Activated CD4-positive, alpha-beta T cell treated with anti-CD3 and anti-CD28 coated beads, Interleukin-2, amount 50 U/mL, for 16 hours (primary cell): ENCODE measurements around the gene CCDC106.

Experiments used
- DNase-seq: peaks from one replicate; pipeline ENCODE4 v3.0.0-alpha.2; 2020

Gene CCDC106

GRCh38 chr19:55686311-55687050 lies 38.5 kb downstream of the CCDC106 start:
- DNase-seq = no peak

DNA sequence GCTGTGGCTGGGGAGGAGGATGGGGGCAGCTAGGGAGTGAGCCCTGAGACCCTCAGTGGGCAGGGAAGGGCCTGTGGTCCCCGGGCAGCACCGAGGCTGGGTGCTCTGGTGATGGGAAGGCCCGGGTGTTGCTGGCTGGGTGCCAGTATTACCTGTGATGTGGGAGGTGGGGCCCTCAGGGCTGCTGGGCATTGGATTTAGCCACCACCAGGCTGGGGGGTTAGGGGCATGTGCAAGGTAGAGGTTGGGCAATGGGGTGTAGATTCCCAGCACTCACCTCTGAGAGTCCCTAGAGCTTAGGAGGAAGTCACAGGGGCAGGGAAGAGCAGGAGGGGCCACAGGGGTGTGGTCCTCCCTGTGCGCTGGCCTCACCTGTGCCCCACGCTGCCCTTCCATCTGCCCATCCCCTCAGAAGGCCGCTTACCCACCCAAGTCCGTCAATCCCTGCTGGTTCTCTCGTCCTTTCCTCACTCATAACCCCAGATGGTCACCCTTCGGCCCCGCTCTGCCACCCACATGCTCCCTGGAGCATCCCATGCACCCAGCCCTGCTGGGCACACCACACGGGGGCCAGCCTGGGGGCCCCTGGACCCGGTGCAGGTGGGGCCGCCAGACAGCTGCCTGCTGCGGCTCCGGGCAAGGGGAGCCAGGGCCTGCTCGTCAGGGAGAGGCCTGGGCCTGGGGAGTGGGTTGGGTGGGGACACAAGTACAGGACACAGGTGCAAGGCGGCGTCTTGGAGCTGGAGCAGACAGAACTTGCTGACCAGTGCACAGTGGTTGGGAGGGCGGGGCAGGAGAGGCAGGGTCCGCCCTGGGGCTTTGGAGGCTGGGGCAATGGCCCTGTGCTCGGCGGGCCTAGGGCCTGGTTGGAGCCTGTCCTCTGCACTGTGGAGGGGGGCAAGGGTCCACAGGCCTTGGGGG lies 39.5 kb downstream of the CCDC106 start:
- no peak for DNase-seq

- DNase-seq = no peak
These were observed 40.6 kb downstream of the CCDC106 start for GRCh38 chr19:55688422-55689218.

DNA sequence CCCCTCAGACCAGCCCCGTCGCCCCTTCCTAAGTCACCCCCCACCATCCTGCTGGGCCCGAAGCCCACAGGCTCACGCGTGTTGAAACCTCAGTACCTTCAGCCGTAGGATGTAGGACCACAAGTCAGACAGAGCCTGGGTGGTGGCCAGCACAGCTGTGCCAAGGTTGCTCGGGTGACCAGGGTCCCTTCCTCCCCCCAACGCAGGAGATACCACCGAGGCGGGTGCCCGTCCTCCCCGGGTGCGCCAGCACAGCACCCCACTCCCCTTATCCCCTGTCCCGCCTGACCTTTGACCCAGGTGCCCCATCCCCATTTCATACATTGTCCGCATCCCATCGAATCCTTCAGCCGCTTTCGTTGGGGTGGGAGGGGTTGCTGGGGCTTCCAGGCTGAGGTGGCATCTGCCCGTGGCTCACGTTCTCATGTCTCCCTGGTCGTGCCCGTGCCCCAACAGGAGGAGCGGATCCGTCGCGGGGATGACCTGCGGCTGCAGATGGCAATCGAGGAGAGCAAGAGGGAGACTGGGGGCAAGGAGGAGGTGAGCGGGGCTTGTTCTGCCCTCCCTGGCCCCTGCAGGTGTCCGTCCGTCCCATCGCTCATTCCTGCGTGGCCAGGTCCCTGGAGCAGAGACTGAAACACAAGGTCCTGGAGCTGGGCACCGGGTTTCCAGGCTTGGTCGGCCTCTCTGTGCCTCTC lies 41.5 kb downstream of the CCDC106 start:
- no peak for DNase-seq

- no peak for DNase-seq
These were observed 42.2 kb downstream of the CCDC106 start for GRCh38 chr19:55690109-55690768.

- DNase-seq = no peak
These were observed 42.9 kb downstream of the CCDC106 start for GRCh38 chr19:55690769-55691545.

DNA sequence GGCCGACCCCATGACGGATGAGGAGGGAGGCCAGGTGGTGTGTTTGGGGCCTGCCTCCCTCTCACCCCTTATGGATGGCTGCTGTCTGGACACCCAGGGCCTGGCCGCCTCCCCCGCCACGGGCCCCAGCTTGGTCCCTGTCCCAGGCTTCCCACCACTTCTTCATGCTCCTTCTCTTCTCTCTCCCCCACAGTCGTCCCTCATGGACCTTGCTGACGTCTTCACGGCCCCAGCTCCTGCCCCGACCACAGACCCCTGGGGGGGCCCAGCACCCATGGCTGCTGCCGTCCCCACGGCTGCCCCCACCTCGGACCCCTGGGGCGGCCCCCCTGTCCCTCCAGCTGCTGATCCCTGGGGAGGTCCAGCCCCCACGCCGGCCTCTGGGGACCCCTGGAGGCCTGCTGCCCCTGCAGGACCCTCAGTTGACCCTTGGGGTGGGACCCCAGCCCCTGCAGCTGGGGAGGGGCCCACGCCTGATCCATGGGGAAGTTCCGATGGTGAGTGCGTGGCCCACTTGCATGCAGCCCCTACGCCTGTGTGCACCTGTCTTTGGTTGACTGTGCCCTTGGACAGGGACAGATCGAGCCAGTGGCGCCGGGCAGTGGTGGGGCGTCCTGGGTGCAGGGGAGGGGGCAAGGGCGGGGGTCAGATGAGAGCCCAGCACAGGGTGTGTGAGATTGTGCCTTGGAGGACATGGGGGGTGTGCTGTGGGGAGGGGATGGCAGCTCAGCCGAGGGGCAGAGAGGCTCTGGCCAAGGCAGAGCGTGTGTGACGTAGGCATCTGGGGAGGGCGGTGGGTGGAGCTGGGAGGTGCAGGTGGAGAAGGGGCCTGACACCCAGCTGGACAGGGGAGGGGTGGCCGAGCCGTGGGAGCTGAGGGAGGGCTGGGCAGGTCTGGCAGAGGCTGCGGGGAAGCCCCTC lies 43.8 kb downstream of the CCDC106 start:
- no peak for DNase-seq

GRCh38 chr19:55692681-55693081 lies 44.7 kb downstream of the CCDC106 start:
- no peak for DNase-seq

- no peak for DNase-seq
These were observed 45.4 kb downstream of the CCDC106 start for GRCh38 chr19:55693336-55693974.

DNA sequence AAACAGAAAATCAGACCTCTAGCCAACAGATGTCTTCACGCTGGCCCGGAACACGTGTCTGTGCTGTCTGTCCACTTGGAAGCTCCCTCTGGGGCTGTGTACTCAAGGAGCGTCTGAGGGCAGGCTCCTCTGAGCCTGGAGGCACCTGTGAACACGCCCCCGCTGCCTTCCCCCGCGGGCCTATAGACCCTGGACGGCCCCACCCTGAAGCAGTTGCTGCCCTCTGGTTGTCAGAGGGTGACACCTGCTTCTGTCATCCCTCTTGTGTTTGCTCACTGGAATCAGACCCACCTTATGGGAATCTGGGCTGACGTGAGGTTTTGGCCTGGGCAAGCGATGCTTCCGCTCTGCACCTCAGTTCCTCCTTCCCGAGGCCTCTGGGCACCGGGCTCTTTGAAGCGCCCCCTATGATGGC lies 46.2 kb downstream of the CCDC106 start:
- no peak for DNase-seq

DNA sequence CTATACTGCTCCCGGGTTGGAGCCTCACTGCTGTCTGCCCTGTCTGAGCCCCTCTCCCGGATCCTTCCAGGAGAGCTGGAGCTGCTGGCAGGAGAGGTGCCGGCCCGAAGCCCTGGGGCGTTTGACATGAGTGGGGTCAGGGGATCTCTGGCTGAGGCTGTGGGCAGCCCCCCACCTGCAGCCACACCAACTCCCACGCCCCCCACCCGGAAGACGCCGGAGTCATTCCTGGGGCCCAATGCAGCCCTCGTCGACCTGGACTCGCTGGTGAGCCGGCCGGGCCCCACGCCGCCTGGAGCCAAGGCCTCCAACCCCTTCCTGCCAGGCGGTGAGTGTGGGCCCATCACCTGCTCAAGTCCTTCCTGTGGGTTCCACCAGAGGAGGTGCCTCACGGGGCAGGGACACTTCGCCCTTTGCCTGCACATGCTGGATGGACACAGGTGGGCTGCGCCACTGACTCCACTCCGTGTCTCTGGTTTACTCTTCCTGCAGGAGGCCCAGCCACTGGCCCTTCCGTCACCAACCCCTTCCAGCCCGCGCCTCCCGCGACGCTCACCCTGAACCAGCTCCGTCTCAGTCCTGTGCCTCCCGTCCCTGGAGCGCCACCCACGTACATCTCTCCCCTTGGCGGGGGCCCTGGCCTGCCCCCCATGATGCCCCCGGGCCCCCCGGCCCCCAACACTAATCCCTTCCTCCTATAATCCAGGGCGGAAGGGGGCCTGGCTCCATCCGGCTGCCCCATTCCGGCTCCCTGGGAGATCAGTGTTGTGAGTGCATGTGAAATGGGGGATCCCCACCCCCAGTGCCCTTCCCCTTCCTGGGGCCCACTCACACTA lies 46.9 kb downstream of the CCDC106 start:
- no peak for DNase-seq

DNA sequence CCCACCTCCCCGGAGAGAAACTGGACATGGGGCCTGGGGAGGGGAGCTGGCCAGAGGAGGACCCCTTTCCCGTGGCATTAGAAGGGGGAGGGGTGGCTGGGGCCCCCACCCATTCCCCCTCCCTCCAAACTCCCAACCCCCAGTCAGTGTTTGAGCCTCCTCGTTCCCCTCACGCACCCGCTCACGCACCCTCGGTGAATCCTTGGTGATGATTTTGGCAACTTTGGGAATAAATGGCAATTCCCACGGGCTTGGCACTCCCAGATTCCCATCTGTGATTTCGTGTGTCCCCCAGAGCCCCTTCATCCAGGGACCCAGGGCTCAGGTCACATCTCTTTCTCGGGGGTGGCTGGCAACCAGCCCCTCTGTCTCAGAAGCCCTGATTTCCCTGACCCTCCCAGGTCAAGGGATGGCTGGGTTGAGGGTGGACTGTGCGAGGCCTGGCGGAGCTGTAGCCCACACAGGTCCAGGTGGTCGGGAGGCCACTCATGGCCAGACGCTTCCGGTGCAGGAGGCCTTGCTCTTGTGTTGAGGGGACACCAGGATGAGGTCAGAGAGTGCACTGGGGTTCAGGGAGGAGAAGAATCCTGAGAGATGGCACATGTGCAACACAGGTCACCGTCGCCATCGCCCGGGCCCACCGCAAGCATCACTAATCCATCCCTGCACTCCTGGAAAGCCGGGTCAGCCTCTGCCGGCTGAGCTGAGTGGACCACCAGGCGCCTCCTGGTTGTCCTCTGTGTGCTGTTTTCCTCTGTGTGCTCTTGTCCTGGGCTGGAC lies 47.7 kb downstream of the CCDC106 start:
- DNase-seq = no peak

GRCh38 chr19:55696301-55697068 lies 48.5 kb downstream of the CCDC106 start:
- no peak for DNase-seq

DNA sequence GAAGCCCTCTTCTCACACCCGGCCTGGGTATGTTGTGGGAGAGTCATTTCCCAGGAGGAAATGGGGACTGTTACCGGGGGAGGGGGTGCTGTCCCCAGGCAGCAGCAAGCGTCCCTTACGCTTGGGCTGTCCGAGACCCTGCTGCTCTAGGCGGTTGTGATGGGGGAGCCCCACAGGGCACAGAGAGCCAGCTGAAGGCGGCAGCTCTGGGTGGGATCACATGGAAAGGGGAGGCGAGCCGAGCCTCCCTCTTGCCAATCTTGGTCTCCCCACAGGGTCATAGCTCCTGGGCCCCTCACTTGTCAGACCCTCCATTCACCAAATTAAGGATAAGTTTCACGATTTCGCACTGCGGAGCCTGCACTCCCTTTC lies 49.0 kb downstream of the CCDC106 start:
- DNase-seq = no peak

- no peak for DNase-seq
These were observed 49.7 kb downstream of the CCDC106 start for GRCh38 chr19:55697698-55698097.

- no peak for DNase-seq
These were observed 50.2 kb downstream of the CCDC106 start for GRCh38 chr19:55698256-55698655.

DNA sequence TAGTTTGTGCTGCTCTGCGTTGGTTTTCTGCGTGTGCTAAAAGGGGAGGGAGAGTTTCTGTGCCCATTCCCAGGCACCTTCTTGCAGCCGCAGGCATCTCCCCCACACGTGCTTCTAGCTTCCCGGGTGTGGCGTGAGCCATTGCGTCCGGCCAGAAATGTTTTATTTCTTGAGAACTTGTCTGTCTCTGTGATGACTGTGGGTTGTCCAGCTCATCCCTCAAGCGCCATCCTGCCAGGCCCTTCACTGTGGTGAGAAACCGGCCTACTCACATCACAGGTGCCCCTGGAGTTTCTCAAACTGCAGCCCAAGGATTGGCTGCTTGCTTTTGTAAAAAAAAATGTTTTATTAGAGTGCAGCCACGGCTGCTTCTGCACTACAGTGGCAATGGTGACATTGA lies 51.2 kb downstream of the CCDC106 start:
- no peak for DNase-seq
